Kidney (tissue), 14 donors: ENCODE data around the gene UBE2J2. TPM values are rescaled to one million over a fixed set of nuclear protein-coding genes. Genes with fewer than 3 reads are reported as not detected.

ENCODE experiments used
- DNase-seq, 5 donors: peaks; one replicate each; pipeline ENCODE4 v3.0.0-alpha.2; 2013 to 2020
- FAIRE-seq: peaks from 2 replicates; lab custom pipeline; 2012; peaks lifted over from hg19 to GRCh38; lab: Jason Lieb, UNC
- H3K27ac ChIP-seq, 2 donors: one replicate each; pipeline ENCODE4 v1.7.0; 2013; ENCODE audit warnings: low read depth in 2 of 2, low read length in 2 of 2, inconsistent platforms in 1 of 2
- H3K27me3 ChIP-seq: one replicate; pipeline ENCODE4 v1.7.1; 2013; ENCODE audit warnings: low read length, inconsistent platforms; ENCODE audit not compliant: control insufficient read depth, insufficient read depth
- H3K36me3 ChIP-seq, 3 donors: one replicate each; pipeline versions ENCODE4 v1.7.0 to v1.7.1; 2013; ENCODE audit warnings: low read length in 3 of 3, control low read depth in 1 of 3, inconsistent platforms in 1 of 3; ENCODE audit not compliant: insufficient read depth in 3 of 3, control insufficient read depth in 2 of 3
- H3K4me1 ChIP-seq, 3 donors: one replicate each; pipeline versions ENCODE4 v1.7.0 to v1.7.1; 2013; ENCODE audit warnings: low read length in 3 of 3, inconsistent platforms in 1 of 3, low read depth in 1 of 3; ENCODE audit not compliant: control insufficient read depth in 2 of 3, insufficient read depth in 2 of 3
- H3K4me3 ChIP-seq, 3 donors: one replicate each; pipeline versions ENCODE4 v1.7.0 to v1.8.1; 2013; ENCODE audit warnings: low read length in 3 of 3, control low read depth in 1 of 3, inconsistent platforms in 1 of 3
- H3K9ac ChIP-seq, 3 donors: one replicate each; pipeline versions ENCODE4 v1.7.0 to v1.7.1; 2013; ENCODE audit warnings: low read length in 3 of 3, control low read depth in 1 of 3, inconsistent platforms in 1 of 3
- H3K9me3 ChIP-seq, 3 donors: one replicate each; pipeline versions ENCODE4 v1.7.0 to v1.7.1; 2013; ENCODE audit warnings: low read length in 3 of 3, control low read depth in 1 of 3, inconsistent platforms in 1 of 3; ENCODE audit not compliant: control insufficient read depth in 2 of 3, insufficient read depth in 1 of 3
- intact Hi-C: fragments of 100-400 bp; cut with DNase I; formaldehyde crosslinking; loops from one replicate; pipeline ENCODE4 v1.11.1; 2022
- polyA plus RNA-seq: library from polyadenylated mRNA; stranded (reverse); fragments of 350-450 nt; fragmentation: Illumina TruSeq; extraction: RNeasy Lipid Tissue Mini Kit (QIAGEN cat#74804); gene quantifications from one replicate; pipeline ENCODE4 v1.2.3, GENCODE V29; 2014; ENCODE audit warnings: low read depth, low replicate concordance; ENCODE audit not compliant: insufficient read depth
- total RNA-seq: library from RNA; stranded (reverse); fragmentation: NEBNext Ultra II Directional; extraction: Animal tissue kit (Norgen Biotek cat#: 25700); gene quantifications from one replicate; pipeline ENCODE4 v1.2.1, GENCODE V29; 2021
- TF ChIP-seq, protein P1 (sequence below): IDR thresholded peaks from 3 replicates; pipeline ENCODE4 v1.5.1; 2012; ENCODE audit warnings: mild to moderate bottlenecking, moderate library complexity, borderline replicate concordance; ENCODE audit not compliant: insufficient read depth; ENCODE audit errors: extremely low read depth
- donor health status: control.
- donor health status: control.
- donor health status: control.
- donor health status: control.
- donor health status: control.
- donor health status: DM: yes; HTN: yes; CAD: no.
- donor health status: Normal renal cell carcinoma (clear cell type).

UBE2J2 gene
- total and polyA plus RNA-seq, 2 donors from 2014 or later, result 56.6 to 57.4 TPM

DNA sequence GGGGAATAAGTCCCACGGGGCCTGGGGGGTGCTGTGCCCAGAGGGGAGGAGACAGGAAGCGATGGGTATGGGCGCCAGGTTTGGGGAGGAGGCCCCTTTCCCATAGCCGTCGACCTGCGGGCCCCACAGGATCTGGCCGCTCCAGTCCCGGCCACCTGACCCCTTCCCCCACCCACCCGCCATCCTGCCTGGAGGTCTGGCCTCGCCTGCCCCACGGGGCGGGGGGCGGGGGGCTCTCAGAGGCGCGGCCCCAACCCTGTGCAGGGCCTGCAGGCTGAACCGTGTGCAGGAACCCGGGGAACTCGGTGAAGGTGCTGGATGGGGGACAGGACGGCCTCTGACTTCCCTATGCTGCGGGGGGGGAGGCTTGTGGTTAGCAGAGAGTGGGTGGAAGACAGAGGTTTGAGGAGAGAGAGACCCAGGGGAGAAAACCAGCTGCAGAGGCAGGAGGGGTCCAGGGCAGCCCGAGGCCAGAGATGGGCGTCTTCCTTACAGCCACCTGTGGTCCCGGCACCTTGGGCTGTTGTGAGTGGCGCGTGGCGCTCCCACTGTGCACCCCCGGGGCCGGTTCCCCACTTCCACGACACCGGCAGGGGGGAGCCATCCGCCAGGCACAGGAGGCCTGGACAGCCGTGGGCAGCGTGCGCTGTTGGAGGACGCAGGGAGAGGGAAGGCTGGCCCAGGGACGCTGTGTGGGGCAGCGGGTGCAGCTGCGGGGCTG lies 64.8 kb downstream of the UBE2J2 start:
- DNase-seq (peak in 1 of 5 donors; percentile 75), FAIRE-seq (no peak)
- intact Hi-C loops, result no loop called here
- Histone ChIP-seq H3K4me3 (no peak overlapping the region), H3K9me3 (no peaks in the 10 kb centered on the region), H3K27me3 (no peaks in the 10 kb centered on the region), H3K27ac (no peak overlapping the region), H3K36me3 (no peaks in the 10 kb centered on the region), H3K9ac (no peak overlapping the region), H3K4me1 (peaks cover 0 to 5% (median 0%) of the 10 kb centered on the region in 3 donors)
- TF ChIP-seq, protein P1, sequence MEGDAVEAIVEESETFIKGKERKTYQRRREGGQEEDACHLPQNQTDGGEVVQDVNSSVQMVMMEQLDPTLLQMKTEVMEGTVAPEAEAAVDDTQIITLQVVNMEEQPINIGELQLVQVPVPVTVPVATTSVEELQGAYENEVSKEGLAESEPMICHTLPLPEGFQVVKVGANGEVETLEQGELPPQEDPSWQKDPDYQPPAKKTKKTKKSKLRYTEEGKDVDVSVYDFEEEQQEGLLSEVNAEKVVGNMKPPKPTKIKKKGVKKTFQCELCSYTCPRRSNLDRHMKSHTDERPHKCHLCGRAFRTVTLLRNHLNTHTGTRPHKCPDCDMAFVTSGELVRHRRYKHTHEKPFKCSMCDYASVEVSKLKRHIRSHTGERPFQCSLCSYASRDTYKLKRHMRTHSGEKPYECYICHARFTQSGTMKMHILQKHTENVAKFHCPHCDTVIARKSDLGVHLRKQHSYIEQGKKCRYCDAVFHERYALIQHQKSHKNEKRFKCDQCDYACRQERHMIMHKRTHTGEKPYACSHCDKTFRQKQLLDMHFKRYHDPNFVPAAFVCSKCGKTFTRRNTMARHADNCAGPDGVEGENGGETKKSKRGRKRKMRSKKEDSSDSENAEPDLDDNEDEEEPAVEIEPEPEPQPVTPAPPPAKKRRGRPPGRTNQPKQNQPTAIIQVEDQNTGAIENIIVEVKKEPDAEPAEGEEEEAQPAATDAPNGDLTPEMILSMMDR, result no peak

DNA sequence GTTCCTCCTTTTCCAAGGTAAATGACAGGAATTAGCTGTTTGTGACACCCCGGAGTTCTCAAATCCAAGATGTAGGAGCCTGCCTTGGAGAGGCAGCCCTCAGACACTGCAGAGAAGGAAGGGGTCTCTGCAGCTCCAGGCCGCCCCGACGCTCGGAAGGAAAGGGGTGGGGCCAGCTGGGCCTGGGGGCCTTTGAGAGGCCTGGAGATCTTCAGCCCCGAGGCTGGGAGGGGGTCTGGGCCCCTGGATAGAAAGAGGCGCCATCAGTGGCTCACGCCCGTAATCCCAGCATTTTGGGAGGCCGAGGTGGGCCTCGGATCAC lies 66.1 kb downstream of the UBE2J2 start:
- Histone ChIP-seq H3K4me1 (peaks cover 0 to 3% (median 0%) of the 10 kb centered on the region in 3 donors), H3K27me3 (no peaks in the 10 kb centered on the region), H3K9me3 (no peaks in the 10 kb centered on the region), H3K4me3 (no peak overlapping the region), H3K36me3 (no peaks in the 10 kb centered on the region), H3K27ac (no peak overlapping the region), H3K9ac (no peak overlapping the region)
- TF ChIP-seq, protein P1, result no peak
- intact Hi-C loops, result no loop called here
- FAIRE-seq, result no peak
- peak in 2 of 5 donors; percentile 53 to 60 for DNase-seq

DNA sequence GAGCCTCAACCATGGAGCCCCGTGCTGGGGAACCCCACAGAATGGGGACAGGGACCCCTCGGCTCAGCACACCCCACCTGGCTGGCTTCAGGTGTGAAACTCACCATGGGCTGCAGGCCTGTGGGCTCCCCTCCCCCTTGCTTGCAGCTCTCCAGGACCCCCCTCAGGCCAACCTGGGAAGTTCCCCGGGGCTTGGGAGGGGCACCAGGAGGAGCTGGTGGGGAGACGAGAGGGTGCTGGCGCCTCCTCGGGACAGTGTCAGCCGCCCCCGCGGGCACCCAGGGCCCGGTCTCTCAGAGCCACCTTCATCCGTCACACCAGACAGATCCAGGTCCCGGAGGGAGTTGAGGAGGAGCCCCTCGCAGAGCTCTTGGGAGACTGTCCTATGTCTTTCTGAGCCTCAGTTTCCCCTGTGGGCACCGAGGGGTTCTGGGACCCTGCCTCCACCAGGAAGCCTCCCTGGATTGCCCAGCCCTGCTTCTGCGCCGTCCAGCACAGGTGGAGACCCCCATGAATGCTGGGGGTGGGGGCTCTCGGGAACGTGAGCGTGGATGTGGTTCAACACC lies 66.6 kb downstream of the UBE2J2 start:
- Histone ChIP-seq H3K9me3 (no peaks in the 10 kb centered on the region), H3K27ac (no peak overlapping the region), H3K27me3 (no peaks in the 10 kb centered on the region), H3K36me3 (no peaks in the 10 kb centered on the region), H3K4me1 (peaks cover 0 to 3% (median 0%) of the 10 kb centered on the region in 3 donors), H3K9ac (no peak overlapping the region), H3K4me3 (no peak overlapping the region)
- TF ChIP-seq, protein P1, result no peak
- FAIRE-seq (no peak), DNase-seq (peak in 2 of 5 donors; percentile 64 to 74)
- intact Hi-C loops, result no loop called here
